Activated CD4-positive, alpha-beta T cell treated with anti-CD3 and anti-CD28 coated beads, Interleukin-2, amount 50 U/mL, for 16 hours (primary cell): Measurements from ENCODE around the gene PCBD2.
"Not testable (repeated sequence)": the region's sequence is repeated elsewhere in the genome, so short reads cannot be mapped to it uniquely, and the experiment has no call there.

Experiments
- DNase-seq: peaks from one replicate; pipeline ENCODE4 v3.0.0-alpha.2; 2020

Gene PCBD2

GRCh38 chr5:134964359-134965270 is 59.7 kb downstream of the PCBD2 start:
- peak; percentile 48 for DNase-seq

- DNase-seq: peak; percentile 18
These were observed 60.4 kb downstream of the PCBD2 start for GRCh38 chr5:134965271-134965825.

- no peak for DNase-seq
These were observed 62.7 kb downstream of the PCBD2 start, which contains the start of gene CATSPER3 for GRCh38 chr5:134967607-134968006. CATSPER3 (plus strand) TSS chr5:134967907; CDS start chr5:134967992, 85 bp downstream.

GRCh38 chr5:134968055-134968454 is 63.1 kb downstream of the PCBD2 start:
- DNase-seq: no peak

- DNase-seq: no peak
These were observed 64.2 kb downstream of the PCBD2 start for GRCh38 chr5:134969166-134969565.

GRCh38 chr5:134975078-134975715 is 70.3 kb downstream of the PCBD2 start:
- no peak for DNase-seq

- no peak for DNase-seq
These were observed 70.9 kb downstream of the PCBD2 start for GRCh38 chr5:134975843-134976242.

GRCh38 chr5:134976841-134977240 is 71.9 kb downstream of the PCBD2 start:
- DNase-seq: no peak

- DNase-seq: no peak
These were observed 74.5 kb downstream of the PCBD2 start for GRCh38 chr5:134979416-134979815.

- no peak for DNase-seq
These were observed 77.3 kb downstream of the PCBD2 start for GRCh38 chr5:134982230-134982629.

- no peak for DNase-seq
These were observed 84.4 kb downstream of the PCBD2 start for GRCh38 chr5:134989266-134989830.

- DNase-seq: not testable (repeated sequence)
These were observed 85.3 kb downstream of the PCBD2 start for GRCh38 chr5:134990183-134990582.

GRCh38 chr5:134992148-134992547 is 87.2 kb downstream of the PCBD2 start:
- DNase-seq: no peak

- DNase-seq: no peak
These were observed 88.2 kb downstream of the PCBD2 start for GRCh38 chr5:134993161-134993560.

- DNase-seq: no peak
These were observed 89.7 kb downstream of the PCBD2 start for GRCh38 chr5:134994560-134995156.

GRCh38 chr5:134995850-134996402 is 91.0 kb downstream of the PCBD2 start:
- DNase-seq: no peak

GRCh38 chr5:134997015-134997414 is 92.1 kb downstream of the PCBD2 start:
- no peak for DNase-seq

GRCh38 chr5:134998068-134998467 is 93.1 kb downstream of the PCBD2 start:
- not testable (repeated sequence) for DNase-seq

GRCh38 chr5:135004376-135004775 is 99.4 kb downstream of the PCBD2 start:
- DNase-seq: no peak

- no peak for DNase-seq
These were observed 100.1 kb downstream of the PCBD2 start for GRCh38 chr5:135005076-135005475.

GRCh38 chr5:135007305-135007704 is 102.4 kb downstream of the PCBD2 start:
- no peak for DNase-seq

- no peak for DNase-seq
These were observed 102.9 kb downstream of the PCBD2 start for GRCh38 chr5:135007749-135008363.
